Choroid plexus epithelial cell (primary cell): ENCODE data around the gene PRIMA1.

Source experiments
- DNase-seq: peaks from one replicate; pipeline ENCODE4 v3.0.0-alpha.2; 2010; ENCODE audit warnings: low read depth
- H3K4me3 ChIP-seq: 2 replicates; pipeline ENCODE4 v1.5.1; 2011; ENCODE audit warnings: low read depth, mild to moderate bottlenecking, control low read depth, low read length, moderate library complexity
- TF ChIP-seq, protein P1 (sequence below): conservative IDR thresholded peaks from 2 replicates; pipeline ENCODE4 v1.5.1; 2011; ENCODE audit warnings: low read depth, mild to moderate bottlenecking, control low read depth, inconsistent platforms, low read length, moderate library complexity

PRIMA1 gene

DNA sequence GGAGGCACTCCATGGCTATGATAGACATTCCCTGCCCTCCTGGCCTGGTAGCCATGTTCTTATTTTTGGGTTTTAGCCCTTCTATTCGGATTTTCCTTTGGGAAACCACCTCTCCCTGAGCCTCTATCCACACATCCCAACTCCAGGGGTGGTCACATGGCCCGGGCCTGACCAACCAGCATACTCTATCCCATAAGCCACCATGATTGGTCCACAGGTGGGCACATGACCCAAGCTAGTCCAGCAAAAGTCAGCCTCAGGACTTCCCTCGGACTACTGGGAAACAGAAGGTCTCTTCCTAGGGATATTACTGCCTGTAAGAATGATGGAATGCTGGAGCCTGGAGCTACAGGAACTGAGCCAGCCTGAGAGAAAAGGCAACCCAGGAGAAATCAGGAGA lies 12.5 kb downstream of the PRIMA1 start:
- no peak overlapping the region for H3K4me3 ChIP-seq
- no peak for DNase-seq
- TF ChIP-seq, protein P1, sequence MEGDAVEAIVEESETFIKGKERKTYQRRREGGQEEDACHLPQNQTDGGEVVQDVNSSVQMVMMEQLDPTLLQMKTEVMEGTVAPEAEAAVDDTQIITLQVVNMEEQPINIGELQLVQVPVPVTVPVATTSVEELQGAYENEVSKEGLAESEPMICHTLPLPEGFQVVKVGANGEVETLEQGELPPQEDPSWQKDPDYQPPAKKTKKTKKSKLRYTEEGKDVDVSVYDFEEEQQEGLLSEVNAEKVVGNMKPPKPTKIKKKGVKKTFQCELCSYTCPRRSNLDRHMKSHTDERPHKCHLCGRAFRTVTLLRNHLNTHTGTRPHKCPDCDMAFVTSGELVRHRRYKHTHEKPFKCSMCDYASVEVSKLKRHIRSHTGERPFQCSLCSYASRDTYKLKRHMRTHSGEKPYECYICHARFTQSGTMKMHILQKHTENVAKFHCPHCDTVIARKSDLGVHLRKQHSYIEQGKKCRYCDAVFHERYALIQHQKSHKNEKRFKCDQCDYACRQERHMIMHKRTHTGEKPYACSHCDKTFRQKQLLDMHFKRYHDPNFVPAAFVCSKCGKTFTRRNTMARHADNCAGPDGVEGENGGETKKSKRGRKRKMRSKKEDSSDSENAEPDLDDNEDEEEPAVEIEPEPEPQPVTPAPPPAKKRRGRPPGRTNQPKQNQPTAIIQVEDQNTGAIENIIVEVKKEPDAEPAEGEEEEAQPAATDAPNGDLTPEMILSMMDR = no peak

DNA sequence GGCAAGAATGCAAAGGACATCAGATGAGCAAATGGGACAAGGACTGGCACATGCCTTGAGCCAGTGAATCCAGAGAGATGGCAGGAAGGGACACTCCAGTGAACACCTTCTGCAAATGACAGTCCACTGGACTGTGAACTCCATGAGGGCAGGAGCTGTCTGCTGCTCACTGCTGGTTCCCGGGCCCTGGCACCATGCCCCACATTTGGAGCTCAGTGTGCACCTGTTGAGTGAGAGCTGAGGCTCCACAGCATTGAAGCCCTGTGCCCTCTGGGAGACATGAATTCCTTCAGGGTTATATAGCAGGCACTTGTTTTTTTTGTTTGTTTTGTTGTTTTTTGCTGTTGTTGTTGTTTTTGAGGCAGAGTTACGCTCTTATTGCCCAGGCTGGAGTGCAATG lies 13.1 kb downstream of the PRIMA1 start:
- no peak for DNase-seq
- TF ChIP-seq, protein P1 = no peak
- H3K4me3 ChIP-seq = no peak overlapping the region

DNA sequence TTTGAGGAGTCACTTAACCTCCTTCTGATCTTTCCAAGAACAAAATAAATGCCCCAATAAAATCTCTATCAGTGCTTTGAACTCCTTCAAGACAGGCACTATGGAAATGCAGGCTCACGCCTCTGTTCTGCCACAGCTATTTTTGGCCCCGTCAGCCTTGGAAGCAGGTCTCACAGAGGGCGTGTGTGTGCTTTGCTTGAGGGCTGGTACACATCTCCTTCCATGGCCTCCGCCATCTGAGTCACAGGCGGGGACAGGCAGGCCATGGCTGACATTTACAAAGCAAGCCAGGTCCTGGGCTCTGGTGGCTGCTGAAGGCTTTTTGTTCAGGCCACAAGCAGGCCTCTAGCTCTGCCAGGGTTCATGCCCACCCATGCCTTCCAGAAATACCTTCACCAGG lies 16.0 kb downstream of the PRIMA1 start:
- no peak for DNase-seq
- no peak overlapping the region for H3K4me3 ChIP-seq
- TF ChIP-seq, protein P1 = no peak

DNA sequence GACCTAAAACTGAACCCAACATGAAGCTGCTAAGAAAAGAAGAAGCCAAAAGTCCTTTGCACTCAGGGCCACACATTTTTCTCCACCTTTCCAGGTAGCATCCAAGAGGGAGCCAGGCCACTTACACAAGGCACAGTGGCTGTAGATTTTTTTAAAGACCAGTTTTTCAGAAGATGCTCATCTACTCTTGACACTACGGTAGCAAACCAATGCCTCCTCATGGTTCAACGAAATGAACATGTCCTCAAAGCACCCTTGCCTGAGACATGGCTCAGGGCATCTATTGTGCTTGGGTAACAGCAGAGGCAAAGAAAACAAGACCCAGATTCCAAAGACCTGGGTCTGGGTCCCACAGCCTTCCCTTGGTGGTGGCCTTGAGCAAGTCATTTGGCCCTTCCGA lies 22.3 kb downstream of the PRIMA1 start:
- DNase-seq = no peak
- TF ChIP-seq, protein P1 = no peak
- H3K4me3 ChIP-seq = no peak overlapping the region

DNA sequence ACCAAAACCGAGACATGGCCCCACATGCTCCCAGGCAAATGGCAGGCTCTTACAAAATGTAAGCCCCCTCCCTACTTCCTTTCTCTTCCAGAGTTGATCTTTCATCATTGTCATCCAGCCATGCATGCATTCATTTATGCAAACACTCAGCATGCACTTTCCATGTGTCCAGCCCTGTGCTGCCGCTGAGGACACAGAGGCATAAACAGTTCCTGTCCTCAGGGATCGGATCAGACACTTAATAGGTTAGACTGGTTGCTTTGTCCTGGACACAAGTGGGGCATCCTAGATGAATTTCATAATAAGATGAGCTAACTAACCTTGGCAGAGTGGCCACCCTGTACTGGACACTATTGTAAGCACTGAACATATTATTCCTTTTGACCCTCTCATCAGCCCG lies 23.1 kb downstream of the PRIMA1 start:
- DNase-seq = no peak
- H3K4me3 ChIP-seq = no peak overlapping the region
- TF ChIP-seq, protein P1 = no peak

DNA sequence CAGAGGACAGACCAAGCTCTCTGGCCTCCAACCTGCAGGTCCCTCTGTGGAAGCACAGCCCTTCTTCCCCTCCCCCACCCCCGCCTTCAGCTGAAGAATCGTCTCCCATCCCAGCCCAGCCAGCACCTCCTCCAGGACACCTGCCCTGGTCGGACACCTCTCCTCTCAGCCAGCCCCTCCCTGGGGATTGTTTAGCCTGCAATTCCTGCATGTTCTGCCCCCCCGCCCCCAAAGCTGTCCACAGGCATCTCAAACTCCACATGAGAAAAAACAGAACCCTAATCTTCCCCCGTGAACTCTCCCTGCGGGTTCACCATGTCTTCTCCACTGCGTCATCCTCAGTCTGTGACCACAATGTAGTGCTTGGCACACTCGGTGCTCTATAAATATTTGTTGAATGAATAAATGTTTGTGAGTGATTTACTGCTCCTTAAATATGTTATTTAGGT lies 24.1 kb downstream of the PRIMA1 start:
- peak; percentile 2 for DNase-seq
- TF ChIP-seq, protein P1 = no peak
- H3K4me3 ChIP-seq = no peak overlapping the region

DNA sequence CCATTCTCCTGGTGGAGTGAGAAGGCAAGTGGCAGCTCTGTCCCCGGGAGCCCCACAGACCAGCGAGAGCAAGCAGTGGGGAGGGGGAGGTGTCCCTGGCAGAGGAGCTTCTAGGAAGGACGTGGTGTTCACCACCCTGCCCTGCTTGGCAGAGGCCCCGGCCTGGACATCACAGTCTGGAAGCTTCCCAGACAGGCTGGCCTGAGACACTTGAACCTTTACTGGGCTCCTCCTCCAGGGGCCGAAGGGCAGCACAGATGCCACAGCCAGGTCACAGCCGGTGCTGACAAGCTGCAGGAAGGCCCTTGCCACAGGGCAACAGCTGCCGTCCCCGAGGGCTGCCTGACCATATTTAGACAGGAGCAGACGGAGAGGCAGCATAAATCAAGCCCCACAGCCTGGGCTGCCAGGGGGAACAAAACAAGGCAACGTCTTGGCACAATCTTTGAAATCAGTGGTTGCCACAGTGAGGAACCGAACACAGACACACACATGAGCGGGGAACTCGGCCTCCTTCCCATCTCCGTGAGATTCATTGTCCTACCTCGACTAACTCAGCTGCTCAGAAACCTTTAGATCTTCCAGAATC lies 28.5 kb downstream of the PRIMA1 start:
- no peak for DNase-seq
- no peak overlapping the region for H3K4me3 ChIP-seq
- TF ChIP-seq, protein P1 = no peak
